ENCODE data around the gene GDF10. TPM values are rescaled to one million over a fixed set of nuclear protein-coding genes. Genes with fewer than 3 reads are reported as not detected.
A peak's percentile ranks its signal among the peaks of the same experiment; 100 is the strongest.

Gene GDF10
- total RNA-seq, 3 donors from 2014 or later (not counting 1 experiment from before 2014, with no cell fraction given) = not detected

DNA sequence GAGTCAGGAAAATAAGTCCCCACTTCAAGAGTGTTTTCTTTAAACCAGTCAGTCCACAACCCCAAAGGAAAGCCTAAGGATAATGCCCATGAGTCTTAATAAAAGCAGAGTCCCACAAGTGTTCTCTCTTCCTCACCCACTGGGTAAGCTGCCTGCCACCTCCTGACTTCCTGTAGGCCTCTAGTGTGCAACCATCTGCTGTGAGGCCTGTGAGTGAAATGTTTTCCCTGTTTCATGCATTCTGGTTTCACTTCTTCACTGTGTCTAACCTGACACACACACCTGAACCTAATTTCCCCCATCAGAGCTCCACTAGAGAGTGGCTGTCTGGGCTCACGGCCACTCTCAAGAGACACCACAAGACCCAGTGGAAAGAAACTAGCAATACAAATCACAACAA, 38.9 kb upstream of the GDF10 start:
- H3K27ac ChIP-seq (ENCODE audit: low read length) = peak overlapping the region; percentile 47
- H3K27me3 Mint-ChIP-seq (ENCODE audit: low read depth in 2 of 2) = peaks cover 0 to 7% of the 10 kb centered on the region in 2 donors
- no peak overlapping the region for H3K4me3 ChIP-seq (ENCODE audit: low read length)
- H3K36me3 Mint-ChIP-seq = no peaks in the 10 kb centered on the region
- peaks cover 20 to 28% of the 10 kb centered on the region in 2 donors for H3K4me1 Mint-ChIP-seq
- no peaks in the 10 kb centered on the region for H3K27me3 ChIP-seq (ENCODE audit: control insufficient read depth, insufficient read depth, low read length)
- peak overlapping the region; percentile 62 to 64 for H3K27ac Mint-ChIP-seq
- 26% methylated on average over 1 of the region's 1 CpG for WGBS (ENCODE audit: insufficient coverage)
- no peaks in the 10 kb centered on the region for H3K9me3 ChIP-seq (ENCODE audit: control insufficient read depth, insufficient read depth, low read length)
- H3K4me1 ChIP-seq (ENCODE audit: control insufficient read depth, insufficient read depth, low read length) = peaks cover 36% of the 10 kb centered on the region
- no peak overlapping the region for H3K4me3 Mint-ChIP-seq
- no peaks in the 10 kb centered on the region for H3K36me3 ChIP-seq (ENCODE audit: control insufficient read depth, insufficient read depth, low read length)
- TF ChIP-seq, protein P1, sequence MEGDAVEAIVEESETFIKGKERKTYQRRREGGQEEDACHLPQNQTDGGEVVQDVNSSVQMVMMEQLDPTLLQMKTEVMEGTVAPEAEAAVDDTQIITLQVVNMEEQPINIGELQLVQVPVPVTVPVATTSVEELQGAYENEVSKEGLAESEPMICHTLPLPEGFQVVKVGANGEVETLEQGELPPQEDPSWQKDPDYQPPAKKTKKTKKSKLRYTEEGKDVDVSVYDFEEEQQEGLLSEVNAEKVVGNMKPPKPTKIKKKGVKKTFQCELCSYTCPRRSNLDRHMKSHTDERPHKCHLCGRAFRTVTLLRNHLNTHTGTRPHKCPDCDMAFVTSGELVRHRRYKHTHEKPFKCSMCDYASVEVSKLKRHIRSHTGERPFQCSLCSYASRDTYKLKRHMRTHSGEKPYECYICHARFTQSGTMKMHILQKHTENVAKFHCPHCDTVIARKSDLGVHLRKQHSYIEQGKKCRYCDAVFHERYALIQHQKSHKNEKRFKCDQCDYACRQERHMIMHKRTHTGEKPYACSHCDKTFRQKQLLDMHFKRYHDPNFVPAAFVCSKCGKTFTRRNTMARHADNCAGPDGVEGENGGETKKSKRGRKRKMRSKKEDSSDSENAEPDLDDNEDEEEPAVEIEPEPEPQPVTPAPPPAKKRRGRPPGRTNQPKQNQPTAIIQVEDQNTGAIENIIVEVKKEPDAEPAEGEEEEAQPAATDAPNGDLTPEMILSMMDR (IDR thresholded peaks at IDR 0.05) = no peak
- ATAC-seq = peak in 1 of 3 donors; percentile 55
- intact Hi-C loops (cut with micrococcal nuclease) = no loop called here
- no peaks in the 10 kb centered on the region for H3K9me3 Mint-ChIP-seq
- DNase-seq = peak in 1 of 2 donors; percentile 68

- ATAC-seq (no peak), DNase-seq (no peak)
- TF ChIP-seq, protein P1 (IDR thresholded peaks at IDR 0.05) = no peak
- peaks cover 20 to 28% of the 10 kb centered on the region in 2 donors for H3K4me1 Mint-ChIP-seq
- H3K27ac Mint-ChIP-seq = peak overlapping the region; percentile 62 to 64
- Histone ChIP-seq H3K9me3 (ENCODE audit: control insufficient read depth, insufficient read depth, low read length) (no peaks in the 10 kb centered on the region), H3K4me1 (ENCODE audit: control insufficient read depth, insufficient read depth, low read length) (peaks cover 36% of the 10 kb centered on the region), H3K4me3 (ENCODE audit: low read length) (no peak overlapping the region), H3K36me3 (ENCODE audit: control insufficient read depth, insufficient read depth, low read length) (no peaks in the 10 kb centered on the region), H3K27me3 (ENCODE audit: control insufficient read depth, insufficient read depth, low read length) (no peaks in the 10 kb centered on the region), H3K27ac (ENCODE audit: low read length) (no peak overlapping the region)
- WGBS (ENCODE audit: insufficient coverage) = 87% methylated on average over 3 of the region's 5 CpGs
- intact Hi-C loops (cut with micrococcal nuclease) = no loop called here
- H3K4me3 Mint-ChIP-seq = no peak overlapping the region
- peaks cover 0 to 7% of the 10 kb centered on the region in 2 donors for H3K27me3 Mint-ChIP-seq (ENCODE audit: low read depth in 2 of 2)
- no peaks in the 10 kb centered on the region for H3K36me3 Mint-ChIP-seq
- no peaks in the 10 kb centered on the region for H3K9me3 Mint-ChIP-seq
Observed at GRCh38 chr10:47261556-47261955, 38.4 kb upstream of the GDF10 start.

DNA sequence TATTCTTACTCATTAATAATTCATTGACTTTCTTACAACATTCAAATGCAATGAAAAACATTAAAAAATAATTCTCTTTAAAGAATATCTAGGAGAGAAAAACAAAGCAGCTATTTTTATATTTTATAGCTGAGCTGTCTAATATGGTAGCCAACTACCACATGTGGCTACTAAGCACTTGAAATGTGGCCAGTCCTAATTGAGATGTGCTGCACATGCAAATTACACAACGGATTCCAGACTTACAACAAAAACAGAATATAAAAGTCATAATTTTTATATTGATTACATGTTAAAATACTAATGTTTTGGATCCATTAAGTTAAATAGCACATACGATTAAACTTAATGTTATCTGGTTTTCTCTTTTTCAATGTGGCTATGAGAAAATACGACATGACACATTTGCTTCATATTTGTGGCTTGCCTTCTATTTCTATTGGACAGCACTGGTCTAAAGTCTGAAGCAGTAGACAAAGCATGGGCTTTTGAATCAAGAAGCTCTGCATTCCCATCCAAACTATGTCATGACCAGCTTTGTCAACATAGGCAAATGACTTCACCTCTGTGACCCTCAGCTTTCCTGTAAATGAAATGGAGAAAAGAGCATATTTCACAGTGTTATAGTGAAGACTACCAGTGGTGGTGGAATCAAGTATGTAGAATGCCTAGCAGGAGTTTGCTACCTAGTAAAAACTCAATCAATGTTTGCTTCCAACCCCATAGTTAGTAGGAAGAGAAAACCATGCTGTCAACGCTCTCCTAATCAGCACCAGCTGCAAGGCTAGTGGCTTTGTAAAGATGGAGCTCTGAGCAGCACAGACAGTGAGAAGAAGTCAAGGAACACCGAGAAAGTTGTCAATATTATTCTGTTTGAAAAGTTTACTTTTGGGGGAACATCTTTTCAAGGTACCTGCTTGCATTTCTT, 37.1 kb upstream of the GDF10 start:
- Mint-ChIP-seq H3K27me3 (ENCODE audit: low read depth in 2 of 2) (peaks cover 0 to 7% of the 10 kb centered on the region in 2 donors), H3K9me3 (no peaks in the 10 kb centered on the region), H3K36me3 (no peaks in the 10 kb centered on the region), H3K27ac (no peak overlapping the region), H3K4me1 (peaks cover 10 to 16% of the 10 kb centered on the region in 2 donors), H3K4me3 (no peak overlapping the region)
- intact Hi-C loops (cut with micrococcal nuclease) = no loop called here
- DNase-seq (no peak), ATAC-seq (no peak)
- Histone ChIP-seq H3K36me3 (ENCODE audit: control insufficient read depth, insufficient read depth, low read length) (no peaks in the 10 kb centered on the region), H3K9me3 (ENCODE audit: control insufficient read depth, insufficient read depth, low read length) (no peaks in the 10 kb centered on the region), H3K27me3 (ENCODE audit: control insufficient read depth, insufficient read depth, low read length) (no peaks in the 10 kb centered on the region), H3K4me3 (ENCODE audit: low read length) (no peak overlapping the region), H3K4me1 (ENCODE audit: control insufficient read depth, insufficient read depth, low read length) (peaks cover 25% of the 10 kb centered on the region), H3K27ac (ENCODE audit: low read length) (no peak overlapping the region)
- TF ChIP-seq, protein P1 (IDR thresholded peaks at IDR 0.05) = no peak
- 91% methylated on average over 4 of the region's 5 CpGs for WGBS (ENCODE audit: insufficient coverage)
